Muscle layer of colon (tissue), 2 donors: ENCODE measurements around the gene MAST2.
"Not testable (repeated sequence)": the region's sequence is repeated elsewhere in the genome, so short reads cannot be mapped to it uniquely, and the experiment has no call there.

Experiments
- H3K27ac ChIP-seq: one replicate; pipeline ENCODE4 v1.7.0; 2013; ENCODE audit warnings: low read depth, mild to moderate bottlenecking, low read length, moderate library complexity
- H3K27me3 ChIP-seq, 2 donors: one replicate each; pipeline ENCODE4 v1.7.0; 2013; ENCODE audit warnings: low read length in 2 of 2, mild to moderate bottlenecking in 2 of 2; ENCODE audit not compliant: insufficient read depth in 2 of 2, control insufficient read depth in 1 of 2
- H3K36me3 ChIP-seq: one replicate; pipeline ENCODE4 v1.7.0; 2013; ENCODE audit warnings: mild to moderate bottlenecking, low read length; ENCODE audit not compliant: insufficient read depth
- H3K4me1 ChIP-seq: one replicate; pipeline ENCODE4 v1.7.0; 2013; ENCODE audit warnings: mild to moderate bottlenecking, low read length; ENCODE audit not compliant: insufficient read depth
- H3K4me3 ChIP-seq, 2 donors: one replicate each; pipeline ENCODE4 v1.7.0; 2013; ENCODE audit warnings: low read length in 2 of 2, low read depth in 1 of 2, mild to moderate bottlenecking in 1 of 2, moderate library complexity in 1 of 2
- H3K9ac ChIP-seq: one replicate; pipeline ENCODE4 v1.7.0; 2013; ENCODE audit warnings: low read length
- H3K9me3 ChIP-seq: one replicate; pipeline ENCODE4 v1.7.0; 2013; ENCODE audit warnings: mild to moderate bottlenecking, low read length
- donor health status: abdominal sarcoma.
- donor health status: Adenocarcinoma of cecum.

MAST2 gene

GRCh38 chr1:45911634-45912033 lies 108.2 kb downstream of the MAST2 start:
- no peaks in the 10 kb centered on the region for H3K36me3 ChIP-seq
- H3K27ac ChIP-seq = no peak overlapping the region
- H3K27me3 ChIP-seq = no peaks in the 10 kb centered on the region
- no peaks in the 10 kb centered on the region for H3K9me3 ChIP-seq
- peaks cover 22% of the 10 kb centered on the region for H3K4me1 ChIP-seq
- no peak overlapping the region for H3K4me3 ChIP-seq
- H3K9ac ChIP-seq = no peak overlapping the region

GRCh38 chr1:45913183-45913683 lies 109.8 kb downstream of the MAST2 start:
- no peak overlapping the region for H3K9ac ChIP-seq
- peaks cover 22% of the 10 kb centered on the region for H3K4me1 ChIP-seq
- H3K27me3 ChIP-seq = no peaks in the 10 kb centered on the region
- H3K4me3 ChIP-seq = peak overlapping the region in 1 of 2 donors; percentile 2
- no peaks in the 10 kb centered on the region for H3K9me3 ChIP-seq
- no peaks in the 10 kb centered on the region for H3K36me3 ChIP-seq
- peak overlapping the region; percentile 65 for H3K27ac ChIP-seq

- H3K4me3 ChIP-seq = no peak overlapping the region
Measured at GRCh38 chr1:45913731-45914501, 110.5 kb downstream of the MAST2 start.

GRCh38 chr1:45914836-45915235 lies 111.4 kb downstream of the MAST2 start:
- H3K27ac ChIP-seq = no peak overlapping the region
- no peaks in the 10 kb centered on the region for H3K9me3 ChIP-seq
- no peaks in the 10 kb centered on the region for H3K27me3 ChIP-seq
- no peak overlapping the region for H3K9ac ChIP-seq
- H3K4me1 ChIP-seq = peaks cover 22% of the 10 kb centered on the region
- no peak overlapping the region for H3K4me3 ChIP-seq
- no peaks in the 10 kb centered on the region for H3K36me3 ChIP-seq

More at GRCh38 chr1:45913731-45914501, 110.5 kb downstream of the MAST2 start:
- H3K4me1 ChIP-seq = peaks cover 22% of the 10 kb centered on the region
- peak overlapping the region; percentile 48 for H3K27ac ChIP-seq
- no peaks in the 10 kb centered on the region for H3K27me3 ChIP-seq
- no peak overlapping the region for H3K9ac ChIP-seq
- no peaks in the 10 kb centered on the region for H3K36me3 ChIP-seq
- no peaks in the 10 kb centered on the region for H3K9me3 ChIP-seq

GRCh38 chr1:45922374-45922773 lies 119.0 kb downstream of the MAST2 start:
- H3K27me3 ChIP-seq = no peaks in the 10 kb centered on the region
- no peak overlapping the region for H3K9ac ChIP-seq
- H3K36me3 ChIP-seq = no peaks in the 10 kb centered on the region
- no peak overlapping the region for H3K27ac ChIP-seq
- no peak overlapping the region for H3K4me3 ChIP-seq
- H3K9me3 ChIP-seq = no peaks in the 10 kb centered on the region
- H3K4me1 ChIP-seq = no peaks in the 10 kb centered on the region

- H3K4me1 ChIP-seq = no peaks in the 10 kb centered on the region
- H3K9me3 ChIP-seq = no peaks in the 10 kb centered on the region
- no peak overlapping the region for H3K9ac ChIP-seq
- H3K27ac ChIP-seq = no peak overlapping the region
- H3K36me3 ChIP-seq = no peaks in the 10 kb centered on the region
- no peaks in the 10 kb centered on the region for H3K27me3 ChIP-seq
- H3K4me3 ChIP-seq = no peak overlapping the region
Measured at GRCh38 chr1:45922813-45923212, 119.4 kb downstream of the MAST2 start.

- Histone ChIP-seq H3K9me3 (no peaks in the 10 kb centered on the region), H3K9ac (no peak overlapping the region), H3K4me3 (no peak overlapping the region), H3K27me3 (no peaks in the 10 kb centered on the region), H3K4me1 (no peaks in the 10 kb centered on the region), H3K36me3 (no peaks in the 10 kb centered on the region), H3K27ac (no peak overlapping the region)
Measured at GRCh38 chr1:45923343-45923742, 119.9 kb downstream of the MAST2 start.

- Histone ChIP-seq H3K27me3 (no peaks in the 10 kb centered on the region), H3K4me1 (no peaks in the 10 kb centered on the region), H3K9me3 (no peaks in the 10 kb centered on the region), H3K27ac (no peak overlapping the region), H3K9ac (no peak overlapping the region), H3K4me3 (no peak overlapping the region), H3K36me3 (no peaks in the 10 kb centered on the region)
Measured at GRCh38 chr1:45924736-45925135, 121.3 kb downstream of the MAST2 start.

- H3K4me1 ChIP-seq = no peaks in the 10 kb centered on the region
- H3K4me3 ChIP-seq = no peak overlapping the region
Measured at GRCh38 chr1:45925728-45926287, 122.4 kb downstream of the MAST2 start.

GRCh38 chr1:45926330-45926729 lies 122.9 kb downstream of the MAST2 start:
- Histone ChIP-seq H3K27me3 (no peaks in the 10 kb centered on the region), H3K9me3 (no peaks in the 10 kb centered on the region), H3K27ac (no peak overlapping the region), H3K36me3 (no peaks in the 10 kb centered on the region), H3K4me3 (no peak overlapping the region), H3K9ac (no peak overlapping the region), H3K4me1 (no peaks in the 10 kb centered on the region)

More at GRCh38 chr1:45925728-45926287, 122.4 kb downstream of the MAST2 start:
- H3K9ac ChIP-seq = no peak overlapping the region
- no peaks in the 10 kb centered on the region for H3K9me3 ChIP-seq
- H3K36me3 ChIP-seq = no peaks in the 10 kb centered on the region
- no peak overlapping the region for H3K27ac ChIP-seq
- H3K27me3 ChIP-seq = no peaks in the 10 kb centered on the region

- not testable (repeated sequence) for H3K9me3 ChIP-seq, H3K9ac ChIP-seq, H3K4me3 ChIP-seq, H3K36me3 ChIP-seq, H3K27me3 ChIP-seq, H3K27ac ChIP-seq, H3K4me1 ChIP-seq
Measured at GRCh38 chr1:45927231-45927915, 124.0 kb downstream of the MAST2 start.
